Endothelial cell (in vitro differentiated cells): ENCODE results near the gene PLEKHH1. TPM values are rescaled to one million over a fixed set of nuclear protein-coding genes. Genes with fewer than 3 reads are reported as not detected.
A peak's percentile ranks its signal among the peaks of the same experiment; 100 is the strongest.

Experiments
- DNase-seq: peaks from one replicate; pipeline ENCODE4 v3.0.0; 2021; ENCODE audit warnings: low spot score
- H3K27ac Mint-ChIP-seq: one replicate; pipeline ENCODE4 v1.8.0; 2021; ENCODE audit warnings: mixed read lengths, inconsistent platforms; ENCODE audit not compliant: unreplicated experiment
- H3K27me3 Mint-ChIP-seq: one replicate; pipeline ENCODE4 v1.8.0; 2021; ENCODE audit warnings: mild to moderate bottlenecking, moderate library complexity, mixed read lengths, inconsistent platforms; ENCODE audit not compliant: unreplicated experiment
- H3K36me3 Mint-ChIP-seq: one replicate; pipeline ENCODE4 v1.8.0; 2021; ENCODE audit warnings: mild to moderate bottlenecking, low read depth, mixed read lengths, inconsistent platforms; ENCODE audit not compliant: unreplicated experiment
- H3K4me1 Mint-ChIP-seq: one replicate; pipeline ENCODE4 v1.8.0; 2021; ENCODE audit warnings: mild to moderate bottlenecking, mixed read lengths, inconsistent platforms; ENCODE audit not compliant: unreplicated experiment
- H3K4me3 Mint-ChIP-seq: one replicate; pipeline ENCODE4 v1.8.0; 2021; ENCODE audit warnings: mild to moderate bottlenecking, mixed read lengths, inconsistent platforms; ENCODE audit not compliant: unreplicated experiment
- H3K9me3 Mint-ChIP-seq: one replicate; pipeline ENCODE4 v1.8.0; 2021; ENCODE audit warnings: mixed read lengths, inconsistent platforms; ENCODE audit not compliant: unreplicated experiment
- long read RNA-seq: library from polyadenylated mRNA; unstranded; transcript quantifications from one replicate; pipeline ENCODE4 v2.0.0, GENCODE V29; 2020; ENCODE audit not compliant: unreplicated experiment
- total RNA-seq: library from RNA; stranded (reverse); fragmentation: NEBNext Ultra II Directional; extraction: Animal tissue kit (Norgen Biotek cat#: 25700); gene quantifications from one replicate; pipeline ENCODE4 v1.2.1, GENCODE V29; 2021; ENCODE audit not compliant: unreplicated experiment
- TF ChIP-seq, protein P1 (sequence below): fragments of 200-600 bp; sonication (generic); IDR thresholded peaks from one replicate; pipeline ENCODE4 v1.5.0; 2021; ENCODE audit warnings: antibody characterized with exemption; ENCODE audit not compliant: unreplicated experiment

Gene PLEKHH1
- total RNA-seq: 9.5 TPM
- long read RNA-seq: 0 reads

DNA sequence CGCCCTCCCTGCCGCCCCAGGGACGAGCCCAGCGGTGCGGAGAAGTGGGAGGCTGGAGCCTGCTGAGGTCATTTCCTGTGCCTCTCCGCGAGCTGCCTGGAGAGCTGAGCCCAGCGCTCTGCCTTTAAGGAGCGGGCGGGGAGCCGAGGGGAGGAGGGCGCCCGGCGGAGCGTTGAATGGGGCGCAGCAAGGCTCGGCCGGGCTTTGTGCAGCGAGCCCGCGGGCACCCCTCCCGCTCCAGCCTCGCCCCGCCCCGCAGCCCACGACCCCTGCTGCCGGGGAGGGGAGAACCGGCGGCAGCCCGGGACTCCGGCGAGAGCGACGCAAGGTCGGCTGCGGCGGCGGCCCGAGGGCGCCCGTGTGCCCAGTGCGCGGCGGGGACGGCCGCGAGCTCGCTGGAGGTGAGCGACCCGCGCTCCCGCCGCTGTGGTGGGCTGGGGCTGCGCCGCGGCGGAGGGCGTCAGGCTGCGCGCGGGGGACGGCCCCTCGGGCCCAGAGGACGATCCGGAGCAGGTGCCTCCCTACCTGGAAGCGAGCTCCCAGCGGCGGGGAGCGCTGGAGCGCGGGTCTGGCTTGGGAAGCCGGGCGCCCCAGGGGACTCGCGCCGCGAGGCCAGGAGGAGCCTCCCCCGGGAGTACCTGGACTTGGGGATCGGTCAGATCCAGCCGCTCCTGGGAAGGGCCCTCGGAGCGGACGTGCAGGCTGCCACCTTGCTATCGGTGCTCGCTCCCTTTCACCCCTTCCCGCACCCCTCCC lies at the start of gene PLEKHH1:
TSS of gene PLEKHH1 (plus strand) at position 293 of the 756 bp plus-strand sequence. CDS start 8,578 bp downstream, outside the sequence.
- Mint-ChIP-seq H3K36me3 (no peaks in the 10 kb centered on the region), H3K27ac (peak within 1 kb of the TSS; percentile 42), H3K4me3 (peak within 1 kb of the TSS; percentile 89), H3K4me1 (peaks cover 3% of the 10 kb centered on the region), H3K9me3 (no peaks in the 10 kb centered on the region), H3K27me3 (no peaks in the 10 kb centered on the region)
- TF ChIP-seq, protein P1, sequence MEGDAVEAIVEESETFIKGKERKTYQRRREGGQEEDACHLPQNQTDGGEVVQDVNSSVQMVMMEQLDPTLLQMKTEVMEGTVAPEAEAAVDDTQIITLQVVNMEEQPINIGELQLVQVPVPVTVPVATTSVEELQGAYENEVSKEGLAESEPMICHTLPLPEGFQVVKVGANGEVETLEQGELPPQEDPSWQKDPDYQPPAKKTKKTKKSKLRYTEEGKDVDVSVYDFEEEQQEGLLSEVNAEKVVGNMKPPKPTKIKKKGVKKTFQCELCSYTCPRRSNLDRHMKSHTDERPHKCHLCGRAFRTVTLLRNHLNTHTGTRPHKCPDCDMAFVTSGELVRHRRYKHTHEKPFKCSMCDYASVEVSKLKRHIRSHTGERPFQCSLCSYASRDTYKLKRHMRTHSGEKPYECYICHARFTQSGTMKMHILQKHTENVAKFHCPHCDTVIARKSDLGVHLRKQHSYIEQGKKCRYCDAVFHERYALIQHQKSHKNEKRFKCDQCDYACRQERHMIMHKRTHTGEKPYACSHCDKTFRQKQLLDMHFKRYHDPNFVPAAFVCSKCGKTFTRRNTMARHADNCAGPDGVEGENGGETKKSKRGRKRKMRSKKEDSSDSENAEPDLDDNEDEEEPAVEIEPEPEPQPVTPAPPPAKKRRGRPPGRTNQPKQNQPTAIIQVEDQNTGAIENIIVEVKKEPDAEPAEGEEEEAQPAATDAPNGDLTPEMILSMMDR: no peak
- DNase-seq: peak; percentile 64

DNA sequence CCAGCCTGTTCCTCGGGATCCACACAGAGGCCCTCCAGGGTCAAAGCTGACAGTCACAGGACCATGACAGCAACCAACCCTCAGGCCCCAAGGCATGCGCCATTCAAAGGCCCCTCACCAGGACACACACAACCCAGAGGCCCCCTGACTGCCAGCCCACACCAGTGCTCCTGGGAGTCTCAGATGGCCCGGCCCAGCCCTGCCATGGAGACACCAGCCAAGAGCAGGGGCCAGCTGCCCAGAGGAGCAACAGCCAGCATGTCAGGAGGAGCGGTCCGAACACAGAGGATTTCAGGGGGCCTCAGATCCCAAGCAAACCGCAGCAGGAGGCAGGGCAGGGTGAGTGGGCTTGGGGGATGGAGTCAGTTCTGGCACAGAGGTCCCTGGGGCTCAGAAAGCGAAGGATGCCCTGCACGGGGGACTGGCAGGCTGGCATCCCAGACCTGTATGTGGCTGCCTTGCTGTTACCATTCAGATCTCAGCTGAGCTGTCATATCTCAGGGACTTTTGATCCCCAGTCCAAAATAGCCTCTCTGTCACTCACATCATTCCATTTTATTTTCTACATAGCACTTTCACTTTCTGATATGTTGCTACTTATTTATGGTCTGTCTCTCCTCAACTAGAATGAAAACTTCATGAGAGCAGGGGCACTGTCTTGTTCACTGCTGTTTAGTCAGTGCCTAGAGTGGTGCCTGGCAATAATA lies 49.4 kb upstream of the PLEKHH1 start:
- no peak for DNase-seq
- Mint-ChIP-seq H3K4me3 (no peak overlapping the region), H3K36me3 (no peaks in the 10 kb centered on the region), H3K27ac (no peak overlapping the region), H3K27me3 (peaks cover under 1% of the 10 kb centered on the region), H3K4me1 (peaks cover 12% of the 10 kb centered on the region), H3K9me3 (no peaks in the 10 kb centered on the region)
- TF ChIP-seq, protein P1: no peak

DNA sequence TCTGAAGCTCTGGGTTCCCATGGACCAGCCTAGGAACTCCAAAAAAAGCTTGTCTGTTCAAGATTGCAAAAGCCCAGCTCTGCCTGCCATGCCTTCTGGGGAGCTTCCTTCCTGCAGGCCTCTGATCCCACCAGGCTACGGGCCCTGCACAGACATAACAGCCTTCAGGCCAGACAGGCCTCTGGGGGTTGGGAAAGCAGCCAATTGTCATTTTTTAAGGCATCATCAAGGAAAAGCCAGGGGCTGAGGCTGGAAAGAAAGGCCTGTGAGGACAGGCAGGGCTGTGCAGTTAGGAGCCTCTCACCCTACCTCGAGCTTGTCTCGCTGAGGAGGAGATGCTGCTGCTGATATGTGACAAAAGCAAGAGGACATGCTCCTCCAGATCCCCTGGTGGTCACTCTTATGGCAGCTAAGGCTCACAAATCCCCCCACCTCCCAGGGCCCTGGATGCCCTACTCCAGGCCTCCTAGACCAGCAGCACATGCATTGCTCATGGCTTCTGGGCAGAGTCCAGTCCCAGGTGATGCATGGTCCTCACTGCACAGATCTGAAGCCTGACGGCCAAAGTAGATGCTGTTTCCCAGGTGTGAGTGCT lies 47.5 kb upstream of the PLEKHH1 start:
- H3K36me3 Mint-ChIP-seq: no peaks in the 10 kb centered on the region

DNA sequence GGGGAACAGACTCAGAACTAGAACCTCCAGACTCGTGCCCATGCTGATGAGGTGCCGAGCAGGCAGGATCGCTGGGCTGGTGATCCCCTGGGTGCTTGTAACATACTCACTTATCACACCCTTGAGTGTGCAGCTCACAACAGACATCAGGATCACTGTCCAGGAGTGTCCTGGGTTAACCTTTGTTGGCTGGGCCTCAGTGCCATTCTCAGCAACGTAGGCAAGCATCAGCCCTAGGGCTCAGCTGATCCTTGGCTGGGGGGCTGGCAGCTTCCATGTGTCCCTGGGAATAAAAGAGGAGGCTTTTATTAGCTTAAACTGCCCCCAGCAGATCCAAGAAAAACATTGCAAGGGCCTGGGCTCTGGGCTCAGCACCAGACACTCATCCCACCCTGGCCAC lies 46.2 kb upstream of the PLEKHH1 start:
- Mint-ChIP-seq H3K36me3 (no peaks in the 10 kb centered on the region), H3K27ac (no peak overlapping the region), H3K9me3 (no peaks in the 10 kb centered on the region), H3K4me3 (no peak overlapping the region), H3K4me1 (peaks cover 12% of the 10 kb centered on the region), H3K27me3 (peaks cover 2% of the 10 kb centered on the region)
- DNase-seq: no peak
- TF ChIP-seq, protein P1: no peak

More for the DNA sequence above, 47.5 kb upstream of the PLEKHH1 start:
- H3K27me3 Mint-ChIP-seq: peaks cover 2% of the 10 kb centered on the region
- TF ChIP-seq, protein P1: no peak
- peaks cover 12% of the 10 kb centered on the region for H3K4me1 Mint-ChIP-seq
- H3K9me3 Mint-ChIP-seq: no peaks in the 10 kb centered on the region
- no peak overlapping the region for H3K27ac Mint-ChIP-seq
- DNase-seq: peak; percentile 16
- H3K4me3 Mint-ChIP-seq: no peak overlapping the region
